PFSK-1 (cell line): ENCODE data around the gene FGD6.

ENCODE experiments used
- POLR2AphosphoS5 ChIP-seq: IDR thresholded peaks from 2 replicates; pipeline ENCODE4 v1.6.1; 2012; ENCODE audit warnings: low read depth, mild to moderate bottlenecking, control low read depth, low read length, moderate library complexity
- REST ChIP-seq, 2 experiments: IDR thresholded peaks; 2 replicates each; pipeline versions ENCODE4 v1.6.1 to v1.8.0; 2011 to 2012; ENCODE audit warnings: low read depth in 2 of 2, low read length in 2 of 2, control low read depth in 1 of 2, inconsistent platforms in 1 of 2, mild to moderate bottlenecking in 1 of 2, moderate library complexity in 1 of 2; ENCODE audit not compliant: insufficient read depth in 1 of 2
- SIN3A ChIP-seq: IDR thresholded peaks from 2 replicates; pipeline ENCODE4 v1.6.1; 2012; ENCODE audit warnings: mild to moderate bottlenecking, low read length, moderate library complexity, borderline replicate concordance; ENCODE audit not compliant: insufficient read depth

DNA sequence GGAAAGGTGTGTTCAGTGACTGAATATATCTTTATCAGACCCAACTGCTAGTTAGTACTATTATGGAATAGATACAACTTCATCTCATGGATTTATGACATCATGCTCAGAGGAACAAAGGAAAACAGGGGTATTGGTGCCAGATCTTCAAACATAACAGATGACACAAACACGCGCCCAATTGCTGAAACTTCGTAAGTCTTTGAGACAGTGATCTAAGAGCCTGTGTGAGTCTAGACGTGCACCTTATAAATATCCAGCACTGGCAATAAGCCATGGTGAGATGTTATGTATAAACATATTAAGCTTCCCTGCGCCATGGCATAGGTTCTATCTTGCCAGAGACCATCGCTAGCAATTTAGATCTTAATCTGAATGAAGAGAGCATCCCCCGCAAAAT lies 101.6 kb downstream of the FGD6 start:
- TF ChIP-seq POLR2AphosphoS5 (no peak), SIN3A (no peak), REST (IDR thresholded peaks at IDR 0.05; ENCODE audit: insufficient read depth in 1 of 2, low read depth in 2 of 2, low read length in 2 of 2) (no peak)
